ENCODE data around the gene ATXN10. TPM values are rescaled to one million over a fixed set of nuclear protein-coding genes. Genes with fewer than 3 reads are reported as not detected.

ATXN10 gene
- total RNA-seq, 4 donors from 2014 or later = 110 to 145 (median 134) TPM

GRCh38 chr22:45717789-45718188 is 46.2 kb downstream of the ATXN10 start:
- Histone ChIP-seq H3K4me3 (replicated peaks in 1 of 3) (no peak overlapping the region), H3K36me3 (peaks cover 0 to 4% of the 10 kb centered on the region in 2 donors), H3K27ac (no peak overlapping the region), H3K9me3 (no peaks in the 10 kb centered on the region), H3K27me3 (no peaks in the 10 kb centered on the region), H3K4me1 (no peaks in the 10 kb centered on the region)
- TF ChIP-seq POLR2A (IDR thresholded peaks at IDR 0.05) (no peak), CTCF (IDR thresholded peaks at IDR 0.05) (no peak)
- intact Hi-C loops (cut with DNase I) = no loop called here
- no peak for DNase-seq
- WGBS, 2 donors = 94 to 96% methylated on average over 1 of the region's 1 CpG

- Histone ChIP-seq H3K27me3 (no peaks in the 10 kb centered on the region), H3K4me1 (no peaks in the 10 kb centered on the region), H3K36me3 (peaks cover 0 to 4% of the 10 kb centered on the region in 2 donors), H3K4me3 (replicated peaks in 1 of 3) (no peak overlapping the region), H3K9me3 (no peaks in the 10 kb centered on the region), H3K27ac (no peak overlapping the region)
- TF ChIP-seq POLR2A (IDR thresholded peaks at IDR 0.05) (no peak), CTCF (IDR thresholded peaks at IDR 0.05) (no peak)
- intact Hi-C loops (cut with DNase I) = no loop called here
- 94 to 95% methylated on average over 4 of the region's 4 CpGs for WGBS, 2 donors
- no peak for DNase-seq
Observed at GRCh38 chr22:45718391-45718790, 46.8 kb downstream of the ATXN10 start.

GRCh38 chr22:45720839-45721378 is 49.3 kb downstream of the ATXN10 start:
- peaks cover 0 to 4% of the 10 kb centered on the region in 2 donors for H3K36me3 ChIP-seq
- intact Hi-C loops (cut with DNase I) = no loop called here
- no peaks in the 10 kb centered on the region for H3K27me3 ChIP-seq
- H3K4me1 ChIP-seq = peaks cover 0 to 2% of the 10 kb centered on the region in 2 donors
- no peaks in the 10 kb centered on the region for H3K9me3 ChIP-seq
- no peak overlapping the region for H3K4me3 ChIP-seq (replicated peaks in 1 of 3)
- WGBS, 2 donors = 95 to 97% methylated on average over 5 of the region's 5 CpGs
- no peak overlapping the region for H3K27ac ChIP-seq
- no peak for TF ChIP-seq POLR2A (IDR thresholded peaks at IDR 0.05)
- TF ChIP-seq CTCF (IDR thresholded peaks at IDR 0.05) = no peak
- DNase-seq = no peak

GRCh38 chr22:45722006-45722405 is 50.4 kb downstream of the ATXN10 start:
- H3K4me1 ChIP-seq = peaks cover 0 to 10% of the 10 kb centered on the region in 2 donors
- WGBS, 2 donors = 85 to 86% methylated on average over 2 of the region's 2 CpGs
- TF ChIP-seq CTCF (IDR thresholded peaks at IDR 0.05) (no peak), POLR2A (IDR thresholded peaks at IDR 0.05) (no peak)
- no peaks in the 10 kb centered on the region for H3K9me3 ChIP-seq
- no peak overlapping the region for H3K4me3 ChIP-seq (replicated peaks in 1 of 3)
- intact Hi-C loops (cut with DNase I) = no loop called here
- no peaks in the 10 kb centered on the region for H3K27me3 ChIP-seq
- DNase-seq = no peak
- peaks cover 0 to 4% of the 10 kb centered on the region in 2 donors for H3K36me3 ChIP-seq
- no peak overlapping the region for H3K27ac ChIP-seq

- H3K27ac ChIP-seq = no peak overlapping the region
- H3K9me3 ChIP-seq = no peaks in the 10 kb centered on the region
- 44 to 53% methylated on average over 2 of the region's 2 CpGs for WGBS, 2 donors
- H3K27me3 ChIP-seq = no peaks in the 10 kb centered on the region
- DNase-seq = no peak
- H3K4me1 ChIP-seq = peaks cover 0 to 10% of the 10 kb centered on the region in 2 donors
- intact Hi-C loops (cut with DNase I) = no loop called here
- no peak overlapping the region for H3K4me3 ChIP-seq (replicated peaks in 1 of 3)
- no peak for TF ChIP-seq CTCF (IDR thresholded peaks at IDR 0.05)
- no peak for TF ChIP-seq POLR2A (IDR thresholded peaks at IDR 0.05)
- H3K36me3 ChIP-seq = peaks cover 0 to 2% of the 10 kb centered on the region in 2 donors
Observed at GRCh38 chr22:45726081-45726480, 54.4 kb downstream of the ATXN10 start.
